Activated CD4-positive, alpha-beta T cell treated with anti-CD3 and anti-CD28 coated beads, Interleukin-2, amount 10 ng/mL, durations not matched to agents 24 days and 14 days (primary cell): ENCODE data around the gene NSUN2. TPM values are rescaled to one million over a fixed set of nuclear protein-coding genes. Genes with fewer than 3 reads are reported as not detected.

Source experiments
- DNase-seq: peaks from one replicate; pipeline ENCODE4 v3.0.0; 2022
- H3K27ac Mint-ChIP-seq: one replicate; pipeline ENCODE4 v1.8.0; 2022; ENCODE audit warnings: mild to moderate bottlenecking, mixed read lengths
- H3K27me3 Mint-ChIP-seq: one replicate; pipeline ENCODE4 v1.8.0; 2022; ENCODE audit warnings: mixed read lengths
- H3K36me3 Mint-ChIP-seq: one replicate; pipeline ENCODE4 v1.8.0; 2022; ENCODE audit warnings: low read depth, mild to moderate bottlenecking, mixed read lengths
- H3K4me1 Mint-ChIP-seq: one replicate; pipeline ENCODE4 v1.8.0; 2021; ENCODE audit warnings: mixed read lengths
- H3K4me3 Mint-ChIP-seq: one replicate; pipeline ENCODE4 v1.8.0; 2022; ENCODE audit warnings: mild to moderate bottlenecking, moderate library complexity, mixed read lengths
- H3K9me3 Mint-ChIP-seq: one replicate; pipeline ENCODE4 v1.8.0; 2021; ENCODE audit warnings: mixed read lengths
- intact Hi-C: fragments of 100-400 bp; cut with micrococcal nuclease; formaldehyde crosslinking; loops from one replicate; pipeline ENCODE4 v1.15.1; 2023
- total RNA-seq: library from RNA; stranded (reverse); gene quantifications from 2 replicates; pipeline ENCODE4 v1.2.3, GENCODE V29; 2022

Gene NSUN2
- total RNA-seq, 1 donor from 2014 or later: 138 TPM

- intact Hi-C loops: no loop called here
- no peaks in the 10 kb centered on the region for H3K9me3 Mint-ChIP-seq
- H3K36me3 Mint-ChIP-seq: no peaks in the 10 kb centered on the region
- H3K27me3 Mint-ChIP-seq: peaks cover 3% of the 10 kb centered on the region
- H3K4me1 Mint-ChIP-seq: no peaks in the 10 kb centered on the region
- H3K27ac Mint-ChIP-seq: no peak overlapping the region
- no peak overlapping the region for H3K4me3 Mint-ChIP-seq
- DNase-seq: no peak
These were observed 65.8 kb downstream of the NSUN2 start for GRCh38 chr5:6567068-6567467.

GRCh38 chr5:6565492-6565891, 67.4 kb downstream of the NSUN2 start:
- Mint-ChIP-seq H3K27ac (no peak overlapping the region), H3K36me3 (no peaks in the 10 kb centered on the region), H3K9me3 (no peaks in the 10 kb centered on the region), H3K4me1 (no peaks in the 10 kb centered on the region), H3K27me3 (peaks cover 7% of the 10 kb centered on the region), H3K4me3 (no peak overlapping the region)
- intact Hi-C loops: no loop called here
- DNase-seq: no peak

- no peak overlapping the region for H3K4me3 Mint-ChIP-seq
- H3K27ac Mint-ChIP-seq: no peak overlapping the region
- DNase-seq: no peak
- no peaks in the 10 kb centered on the region for H3K36me3 Mint-ChIP-seq
- intact Hi-C loops: no loop called here
- no peaks in the 10 kb centered on the region for H3K4me1 Mint-ChIP-seq
- H3K9me3 Mint-ChIP-seq: no peaks in the 10 kb centered on the region
- peaks cover 8% of the 10 kb centered on the region for H3K27me3 Mint-ChIP-seq
These were observed 74.9 kb downstream of the NSUN2 start for GRCh38 chr5:6557807-6558575.

- intact Hi-C loops: no loop called here
- no peaks in the 10 kb centered on the region for H3K4me1 Mint-ChIP-seq
These were observed 76.1 kb downstream of the NSUN2 start for GRCh38 chr5:6556802-6557102.

GRCh38 chr5:6556089-6556801, 76.6 kb downstream of the NSUN2 start:
- intact Hi-C loops: no loop called here
- no peak overlapping the region for H3K27ac Mint-ChIP-seq
- H3K9me3 Mint-ChIP-seq: no peaks in the 10 kb centered on the region
- no peak for DNase-seq
- H3K4me1 Mint-ChIP-seq: no peaks in the 10 kb centered on the region
- no peak overlapping the region for H3K4me3 Mint-ChIP-seq
- H3K27me3 Mint-ChIP-seq: peaks cover 8% of the 10 kb centered on the region
- H3K36me3 Mint-ChIP-seq: no peaks in the 10 kb centered on the region

More at GRCh38 chr5:6556802-6557102, 76.1 kb downstream of the NSUN2 start:
- no peak overlapping the region for H3K4me3 Mint-ChIP-seq
- no peaks in the 10 kb centered on the region for H3K9me3 Mint-ChIP-seq
- no peak overlapping the region for H3K27ac Mint-ChIP-seq
- no peaks in the 10 kb centered on the region for H3K36me3 Mint-ChIP-seq
- peaks cover 8% of the 10 kb centered on the region for H3K27me3 Mint-ChIP-seq
- DNase-seq: no peak

- Mint-ChIP-seq H3K27me3 (peaks cover 5% of the 10 kb centered on the region), H3K27ac (no peak overlapping the region), H3K4me3 (no peak overlapping the region), H3K36me3 (no peaks in the 10 kb centered on the region), H3K4me1 (no peaks in the 10 kb centered on the region), H3K9me3 (no peaks in the 10 kb centered on the region)
- intact Hi-C loops: no loop called here
- DNase-seq: no peak
These were observed 78.0 kb downstream of the NSUN2 start for GRCh38 chr5:6554812-6555211.

- intact Hi-C loops: no loop called here
- H3K4me1 Mint-ChIP-seq: no peaks in the 10 kb centered on the region
These were observed 78.9 kb downstream of the NSUN2 start for GRCh38 chr5:6553972-6554371.

GRCh38 chr5:6552612-6553011, 80.2 kb downstream of the NSUN2 start:
- DNase-seq: no peak
- Mint-ChIP-seq H3K27ac (no peak overlapping the region), H3K4me1 (peaks cover 2% of the 10 kb centered on the region), H3K9me3 (no peaks in the 10 kb centered on the region), H3K36me3 (no peaks in the 10 kb centered on the region), H3K27me3 (peaks cover 2% of the 10 kb centered on the region), H3K4me3 (no peak overlapping the region)
- intact Hi-C loops: no loop called here

More at GRCh38 chr5:6553972-6554371, 78.9 kb downstream of the NSUN2 start:
- no peak for DNase-seq
- Mint-ChIP-seq H3K27ac (no peak overlapping the region), H3K9me3 (no peaks in the 10 kb centered on the region), H3K4me3 (no peak overlapping the region), H3K36me3 (no peaks in the 10 kb centered on the region), H3K27me3 (peaks cover 5% of the 10 kb centered on the region)

GRCh38 chr5:6551955-6552313, 80.9 kb downstream of the NSUN2 start:
- H3K4me1 Mint-ChIP-seq: peaks cover 2% of the 10 kb centered on the region
- DNase-seq: no peak
- no peak overlapping the region for H3K4me3 Mint-ChIP-seq
- H3K27ac Mint-ChIP-seq: no peak overlapping the region
- intact Hi-C loops: no loop called here
- H3K9me3 Mint-ChIP-seq: no peaks in the 10 kb centered on the region
- H3K36me3 Mint-ChIP-seq: no peaks in the 10 kb centered on the region
- H3K27me3 Mint-ChIP-seq: peaks cover 5% of the 10 kb centered on the region

GRCh38 chr5:6551287-6551954, 81.4 kb downstream of the NSUN2 start:
- Mint-ChIP-seq H3K27me3 (peaks cover 3% of the 10 kb centered on the region), H3K4me1 (peaks cover 2% of the 10 kb centered on the region), H3K4me3 (no peak overlapping the region), H3K36me3 (no peaks in the 10 kb centered on the region), H3K9me3 (no peaks in the 10 kb centered on the region), H3K27ac (no peak overlapping the region)
- intact Hi-C loops: no loop called here
- no peak for DNase-seq

GRCh38 chr5:6550628-6551027, 82.2 kb downstream of the NSUN2 start:
- H3K27me3 Mint-ChIP-seq: peaks cover 3% of the 10 kb centered on the region
- H3K36me3 Mint-ChIP-seq: no peaks in the 10 kb centered on the region
- H3K4me3 Mint-ChIP-seq: no peak overlapping the region
- no peak for DNase-seq
- H3K9me3 Mint-ChIP-seq: no peaks in the 10 kb centered on the region
- intact Hi-C loops: no loop called here
- H3K4me1 Mint-ChIP-seq: peaks cover 2% of the 10 kb centered on the region
- no peak overlapping the region for H3K27ac Mint-ChIP-seq

Other genes starting within 250 kb of the NSUN2 start
- gene UBE2QL1, start 184.2 kb downstream of the NSUN2 start, total RNA-seq: 0.54 and 0.77 TPM in 2 replicates
- 14.8 and 16.6 TPM in 2 replicates for gene SRD5A1, start 396 bp upstream of the NSUN2 start, total RNA-seq
- gene TENT4A, start 80.4 kb upstream of the NSUN2 start, total RNA-seq: 38.8 and 43.4 TPM in 2 replicates